Upper lobe of left lung (tissue), 6 donors: ENCODE measurements around the gene STAC3. TPM values are rescaled to one million over a fixed set of nuclear protein-coding genes. Genes with fewer than 3 reads are reported as not detected.

ENCODE experiments used
- ATAC-seq, 2 donors: fragments of 200-7000 bp; cut with Tn5 transposase; one replicate each; pipeline ENCODE4 v1.9.1; 2022; ENCODE audit warnings: mild to moderate bottlenecking in 2 of 2, moderate library complexity in 2 of 2; ENCODE audit not compliant: low FRiP score in 2 of 2
- DNase-seq, 2 donors: peaks; one replicate each; pipeline ENCODE4 v3.0.0-alpha.2; 2019 to 2020
- H3K27ac ChIP-seq, 4 donors: fragments of 200-600 bp; sonication (generic); one replicate each; pipeline ENCODE4 v1.5.1; 2016 to 2019
- H3K27me3 ChIP-seq, 4 donors: fragments of 200-600 bp; sonication (generic); one replicate each; pipeline ENCODE4 v1.5.1; 2017 to 2019
- H3K36me3 ChIP-seq, 4 donors: fragments of 200-600 bp; sonication (generic); one replicate each; pipeline ENCODE4 v1.5.1; 2016 to 2019
- H3K4me1 ChIP-seq, 4 donors: fragments of 200-600 bp; sonication (generic); one replicate each; pipeline ENCODE4 v1.5.1; 2018 to 2019
- H3K4me3 ChIP-seq, 4 donors: fragments of 200-600 bp; sonication (generic); one replicate each; pipeline ENCODE4 v1.5.1; 2017 to 2019; ENCODE audit warnings: mild to moderate bottlenecking in 2 of 4, moderate library complexity in 1 of 4
- H3K9me3 ChIP-seq, 4 donors: fragments of 200-600 bp; sonication (generic); one replicate each; pipeline ENCODE4 v1.5.1; 2018 to 2019
- CTCF ChIP-seq, 6 experiments: fragments of 450-650 bp in 4 of 6; fragments of 200-600 bp in 2 of 6; sonication (generic) in 2 of 6; IDR thresholded peaks; one replicate each; pipeline ENCODE4 v1.5.1; 2016 to 2019; ENCODE audit warnings: antibody characterized with exemption in 6 of 6
- EP300 ChIP-seq, 4 donors: sonication (generic); formaldehyde crosslinking; IDR thresholded peaks; one replicate each; pipeline ENCODE4 v1.5.1; 2017; ENCODE audit warnings: antibody characterized with exemption in 4 of 4, control low read depth in 2 of 4
- POLR2A ChIP-seq, 4 donors: fragments of 450-650 bp; IDR thresholded peaks; one replicate each; pipeline ENCODE4 v1.5.1; 2016 to 2017; ENCODE audit warnings: antibody characterized with exemption in 4 of 4, mild to moderate bottlenecking in 2 of 4
- POLR2AphosphoS5 ChIP-seq, 2 donors: sonication (generic); formaldehyde crosslinking; IDR thresholded peaks; one replicate each; pipeline ENCODE4 v1.5.1; 2017; ENCODE audit warnings: antibody characterized with exemption in 2 of 2
- WGBS, 2 donors: methylation state at CpG; one replicate each; pipeline ENCODE4 v1.1.5; 2017 to 2018; 5-methylcytosine and 5-hydroxymethylcytosine counted together
- total RNA-seq, 6 donors: library from RNA; depleted of rRNA in 4 of 6; stranded (reverse); fragments of >200 nt in 4 of 6; gene quantifications; one replicate each; pipeline versions ENCODE4 v1.1.0 to v1.2.1, GENCODE V29; 2016 to 2021
- donor health status: DM: no; HTN: no; CAD: no; lungs with moderate emphysema.
- donor health status: DM: no; HTN: yes; CAD: no; lungs with severe emphysema.

Gene STAC3
- total RNA-seq, 6 donors from 2014 or later, result 4.3 to 10.5 (median 5.6) TPM

GRCh38 chr12:57237932-57238853 lies 12.8 kb downstream of the STAC3 start:
- Histone ChIP-seq H3K27me3 (peaks cover 0 to 52% (median 38%) of the 10 kb centered on the region in 4 donors), H3K9me3 (no peaks in the 10 kb centered on the region), H3K27ac (peak overlapping the region in 2 of 4 donors; percentile 13 to 17), H3K4me3 (peak overlapping the region; percentile 28 to 58 (median 42)), H3K36me3 (peaks cover 0 to 20% (median 16%) of the 10 kb centered on the region in 4 donors), H3K4me1 (peaks cover 51 to 61% (median 56%) of the 10 kb centered on the region in 4 donors)
- ATAC-seq, result no peak
- DNase-seq, result peak in 1 of 2 donors; percentile 76
- 3 to 13% methylated on average over 25 to 56 of the region's 63 CpGs for WGBS, 2 donors
- TF ChIP-seq POLR2AphosphoS5 (IDR thresholded peaks at IDR 0.05) (no peak), POLR2A (IDR thresholded peaks at IDR 0.05) (no peak), CTCF (IDR thresholded peaks at IDR 0.05) (no peak), EP300 (IDR thresholded peaks at IDR 0.05) (no peak)

- TF ChIP-seq POLR2A (IDR thresholded peaks at IDR 0.05) (no peak), CTCF (IDR thresholded peaks at IDR 0.05) (no peak), EP300 (IDR thresholded peaks at IDR 0.05) (no peak), POLR2AphosphoS5 (IDR thresholded peaks at IDR 0.05) (no peak)
- H3K36me3 ChIP-seq, result peaks cover 0 to 26% (median 22%) of the 10 kb centered on the region in 4 donors
- peaks cover 45 to 55% (median 50%) of the 10 kb centered on the region in 4 donors for H3K4me1 ChIP-seq
- no peak overlapping the region for H3K27ac ChIP-seq
- 30 to 44% methylated on average over 5 of the region's 5 CpGs for WGBS, 2 donors
- DNase-seq (no peak), ATAC-seq (no peak)
- no peaks in the 10 kb centered on the region for H3K9me3 ChIP-seq
- H3K27me3 ChIP-seq, result peaks cover 0 to 45% (median 35%) of the 10 kb centered on the region in 4 donors
- H3K4me3 ChIP-seq, result no peak overlapping the region
Measured at GRCh38 chr12:57237596-57237931, 13.4 kb downstream of the STAC3 start.

GRCh38 chr12:57236925-57237595 lies 13.9 kb downstream of the STAC3 start:
- WGBS, 2 donors, result 19 to 37% methylated on average over 8 of the region's 9 CpGs
- TF ChIP-seq CTCF (IDR thresholded peaks at IDR 0.05) (no peak), EP300 (IDR thresholded peaks at IDR 0.05) (no peak), POLR2A (IDR thresholded peaks at IDR 0.05) (no peak), POLR2AphosphoS5 (IDR thresholded peaks at IDR 0.05) (no peak)
- peaks cover 0 to 32% (median 27%) of the 10 kb centered on the region in 4 donors for H3K36me3 ChIP-seq
- no peak for DNase-seq
- peak overlapping the region in 3 of 4 donors; percentile 9 to 28 (median 16) for H3K4me3 ChIP-seq
- ATAC-seq, result no peak
- peaks cover 0 to 40% (median 32%) of the 10 kb centered on the region in 4 donors for H3K27me3 ChIP-seq
- no peaks in the 10 kb centered on the region for H3K9me3 ChIP-seq
- H3K27ac ChIP-seq, result peak overlapping the region in 1 of 4 donors; percentile 67
- peaks cover 40 to 50% (median 45%) of the 10 kb centered on the region in 4 donors for H3K4me1 ChIP-seq

GRCh38 chr12:57236201-57236924 lies 14.6 kb downstream of the STAC3 start:
- 22 to 37% methylated on average over 10 to 26 of the region's 40 CpGs for WGBS, 2 donors
- H3K4me3 ChIP-seq, result peak overlapping the region in 3 of 4 donors; percentile 9 to 28 (median 16)
- H3K27ac ChIP-seq, result peak overlapping the region in 3 of 4 donors; percentile 47 to 67 (median 50)
- H3K36me3 ChIP-seq, result peaks cover 0 to 38% (median 34%) of the 10 kb centered on the region in 4 donors
- no peaks in the 10 kb centered on the region for H3K9me3 ChIP-seq
- H3K4me1 ChIP-seq, result peaks cover 35 to 44% (median 40%) of the 10 kb centered on the region in 4 donors
- peaks cover 0 to 33% (median 25%) of the 10 kb centered on the region in 4 donors for H3K27me3 ChIP-seq
- ATAC-seq (no peak), DNase-seq (peak in 1 of 2 donors; percentile 85)
- TF ChIP-seq EP300 (IDR thresholded peaks at IDR 0.05), result no peak
- no peak for TF ChIP-seq POLR2AphosphoS5 (IDR thresholded peaks at IDR 0.05)
- no peak for TF ChIP-seq POLR2A (IDR thresholded peaks at IDR 0.05)
- no peak for TF ChIP-seq CTCF (IDR thresholded peaks at IDR 0.05)
